HG02973 (cell line): ENCODE data around the gene GRM3.

Source experiments
- ATAC-seq: cut with Tn5 transposase; IDR thresholded peaks from one replicate; pipeline ENCODE4 v1.9.1; 2021; ENCODE audit warnings: moderate library complexity; ENCODE audit not compliant: unreplicated experiment

The GRM3 gene

GRCh38 chr7:86784765-86785164, 141.1 kb downstream of the GRM3 start:
- ATAC-seq, result no peak

GRCh38 chr7:86785641-86786040, 141.9 kb downstream of the GRM3 start:
- ATAC-seq, result peak; percentile 70

GRCh38 chr7:86786376-86786775, 142.7 kb downstream of the GRM3 start:
- ATAC-seq, result no peak

GRCh38 chr7:86788948-86789347, 145.2 kb downstream of the GRM3 start:
- peak; percentile 49 for ATAC-seq

- ATAC-seq, result peak; percentile 73
Observed at GRCh38 chr7:86790383-86790782, 146.7 kb downstream of the GRM3 start.

- no peak for ATAC-seq
Observed at GRCh38 chr7:86792260-86792659, 148.6 kb downstream of the GRM3 start.

- ATAC-seq, result no peak
Observed at GRCh38 chr7:86793136-86793535, 149.4 kb downstream of the GRM3 start.

GRCh38 chr7:86814661-86815379, 171.1 kb downstream of the GRM3 start:
- peak; percentile 62 for ATAC-seq

GRCh38 chr7:86815556-86815955, 171.8 kb downstream of the GRM3 start:
- ATAC-seq, result no peak

GRCh38 chr7:86818903-86819302, 175.2 kb downstream of the GRM3 start:
- no peak for ATAC-seq

- no peak for ATAC-seq
Observed at GRCh38 chr7:86823769-86824168, 180.1 kb downstream of the GRM3 start.

- ATAC-seq, result no peak
Observed at GRCh38 chr7:86825264-86825663, 181.6 kb downstream of the GRM3 start.

GRCh38 chr7:86826948-86827347, 183.2 kb downstream of the GRM3 start:
- ATAC-seq, result no peak

- no peak for ATAC-seq
Observed at GRCh38 chr7:86833360-86833759, 189.7 kb downstream of the GRM3 start.

GRCh38 chr7:86837235-86837634, 193.5 kb downstream of the GRM3 start:
- no peak for ATAC-seq

- peak; percentile 76 for ATAC-seq
Observed at GRCh38 chr7:86844608-86845007, 200.9 kb downstream of the GRM3 start.

- ATAC-seq, result no peak
Observed at GRCh38 chr7:86846494-86847190, 202.9 kb downstream of the GRM3 start.

- no peak for ATAC-seq
Observed at GRCh38 chr7:86848226-86848625, 204.5 kb downstream of the GRM3 start.

GRCh38 chr7:86851566-86851965, 207.9 kb downstream of the GRM3 start:
- ATAC-seq, result no peak

GRCh38 chr7:86863452-86863851, 219.7 kb downstream of the GRM3 start:
- ATAC-seq, result peak; percentile 79

- no peak for ATAC-seq
Observed at GRCh38 chr7:86867163-86867762, 223.6 kb downstream of the GRM3 start.

GRCh38 chr7:86876146-86876545, 232.4 kb downstream of the GRM3 start:
- ATAC-seq, result no peak
